Immature natural killer cell (primary cell): Measurements from ENCODE around the gene CADPS. TPM values are rescaled to one million over a fixed set of nuclear protein-coding genes. Genes with fewer than 3 reads are reported as not detected.

Experiments
- DNase-seq, 3 donors: peaks; one replicate each; pipeline ENCODE4 v3.0.0; 2022; ENCODE audit warnings: mixed read lengths in 1 of 3
- H3K27ac Mint-ChIP-seq, 6 donors: one replicate each; pipeline ENCODE4 v1.8.0; 2020; ENCODE audit warnings: mixed read lengths in 6 of 6, mild to moderate bottlenecking in 5 of 6, inconsistent platforms in 4 of 6, moderate library complexity in 3 of 6
- H3K27me3 Mint-ChIP-seq, 3 donors: one replicate each; pipeline ENCODE4 v1.8.0; 2020 to 2021; ENCODE audit warnings: low read depth in 3 of 3, mild to moderate bottlenecking in 3 of 3, mixed read lengths in 3 of 3, moderate library complexity in 3 of 3, inconsistent platforms in 1 of 3
- H3K36me3 Mint-ChIP-seq, 3 donors: one replicate each; pipeline ENCODE4 v1.8.0; 2020; ENCODE audit warnings: mixed read lengths in 3 of 3, inconsistent platforms in 2 of 3, mild to moderate bottlenecking in 2 of 3
- H3K4me1 Mint-ChIP-seq, 2 donors: one replicate each; pipeline ENCODE4 v1.8.0; 2020; ENCODE audit warnings: inconsistent platforms in 2 of 2, mild to moderate bottlenecking in 2 of 2, mixed read lengths in 2 of 2, moderate library complexity in 1 of 2
- H3K4me3 Mint-ChIP-seq, 5 donors: one replicate each; pipeline ENCODE4 v1.8.0; 2020; ENCODE audit warnings: mild to moderate bottlenecking in 5 of 5, mixed read lengths in 5 of 5, inconsistent platforms in 3 of 5, moderate library complexity in 3 of 5
- H3K9me3 Mint-ChIP-seq, 6 donors: one replicate each; pipeline ENCODE4 v1.8.0; 2020; ENCODE audit warnings: mild to moderate bottlenecking in 6 of 6, mixed read lengths in 6 of 6, inconsistent platforms in 4 of 6, moderate library complexity in 3 of 6
- polyA plus RNA-seq, 3 donors: library from polyadenylated mRNA; unstranded; fragments of 300-500 nt; fragmentation: Illumina TruSeq; gene quantifications; one replicate each; pipeline ENCODE4 v1.2.3, GENCODE V29; 2021

CADPS gene
- polyA plus RNA-seq, 3 donors from 2014 or later, result not detected

GRCh38 chr3:62670351-62670750 is 204.9 kb downstream of the CADPS start:
- no peak overlapping the region for H3K4me3 Mint-ChIP-seq
- peaks cover 0 to 9% (median 1%) of the 10 kb centered on the region in 6 donors for H3K9me3 Mint-ChIP-seq
- H3K27ac Mint-ChIP-seq, result no peak overlapping the region
- H3K4me1 Mint-ChIP-seq, result no peaks in the 10 kb centered on the region
- no peak for DNase-seq
- H3K27me3 Mint-ChIP-seq, result peaks cover 0 to 2% (median 0%) of the 10 kb centered on the region in 3 donors
- H3K36me3 Mint-ChIP-seq, result peaks cover 0 to 3% (median 0%) of the 10 kb centered on the region in 3 donors

- H3K9me3 Mint-ChIP-seq, result peaks cover 0 to 9% (median 1%) of the 10 kb centered on the region in 6 donors
- no peaks in the 10 kb centered on the region for H3K4me1 Mint-ChIP-seq
- peaks cover 0 to 3% (median 0%) of the 10 kb centered on the region in 3 donors for H3K36me3 Mint-ChIP-seq
- no peak for DNase-seq
- H3K4me3 Mint-ChIP-seq, result no peak overlapping the region
- H3K27me3 Mint-ChIP-seq, result peaks cover 0 to 2% (median 0%) of the 10 kb centered on the region in 3 donors
- H3K27ac Mint-ChIP-seq, result no peak overlapping the region
Measured at GRCh38 chr3:62669161-62669560, 206.1 kb downstream of the CADPS start.

GRCh38 chr3:62667714-62668113 is 207.5 kb downstream of the CADPS start:
- DNase-seq, result no peak
- H3K9me3 Mint-ChIP-seq, result peaks cover 0 to 9% (median 1%) of the 10 kb centered on the region in 6 donors
- H3K27ac Mint-ChIP-seq, result no peak overlapping the region
- no peak overlapping the region for H3K4me3 Mint-ChIP-seq
- no peaks in the 10 kb centered on the region for H3K4me1 Mint-ChIP-seq
- H3K27me3 Mint-ChIP-seq, result peaks cover 0 to 2% (median 0%) of the 10 kb centered on the region in 3 donors
- H3K36me3 Mint-ChIP-seq, result peaks cover 0 to 3% (median 0%) of the 10 kb centered on the region in 3 donors

- DNase-seq, result no peak
- Mint-ChIP-seq H3K27ac (no peak overlapping the region), H3K36me3 (no peaks in the 10 kb centered on the region), H3K4me1 (no peaks in the 10 kb centered on the region), H3K9me3 (peaks cover 0 to 5% (median 3%) of the 10 kb centered on the region in 6 donors), H3K4me3 (no peak overlapping the region), H3K27me3 (peaks cover 0 to 2% (median 0%) of the 10 kb centered on the region in 3 donors)
Measured at GRCh38 chr3:62665627-62666437, 209.4 kb downstream of the CADPS start.

- H3K36me3 Mint-ChIP-seq, result no peaks in the 10 kb centered on the region
Measured at GRCh38 chr3:62662677-62663076, 212.5 kb downstream of the CADPS start.

GRCh38 chr3:62659660-62660059 is 215.6 kb downstream of the CADPS start:
- Mint-ChIP-seq H3K4me1 (no peaks in the 10 kb centered on the region), H3K9me3 (peaks cover 0 to 5% (median under 1%) of the 10 kb centered on the region in 6 donors), H3K36me3 (no peaks in the 10 kb centered on the region), H3K27me3 (no peaks in the 10 kb centered on the region), H3K4me3 (no peak overlapping the region), H3K27ac (no peak overlapping the region)
- no peak for DNase-seq

More at GRCh38 chr3:62662677-62663076, 212.5 kb downstream of the CADPS start:
- H3K27ac Mint-ChIP-seq, result no peak overlapping the region
- no peak for DNase-seq
- H3K4me3 Mint-ChIP-seq, result no peak overlapping the region
- no peaks in the 10 kb centered on the region for H3K27me3 Mint-ChIP-seq
- H3K9me3 Mint-ChIP-seq, result peaks cover 0 to 5% (median 0%) of the 10 kb centered on the region in 6 donors
- H3K4me1 Mint-ChIP-seq, result no peaks in the 10 kb centered on the region

GRCh38 chr3:62655691-62656063 is 219.5 kb downstream of the CADPS start:
- no peak overlapping the region for H3K27ac Mint-ChIP-seq
- no peak for DNase-seq
- no peak overlapping the region for H3K4me3 Mint-ChIP-seq
- no peaks in the 10 kb centered on the region for H3K4me1 Mint-ChIP-seq
- H3K9me3 Mint-ChIP-seq, result peaks cover 0 to 9% (median 1%) of the 10 kb centered on the region in 6 donors
- no peaks in the 10 kb centered on the region for H3K36me3 Mint-ChIP-seq
- no peaks in the 10 kb centered on the region for H3K27me3 Mint-ChIP-seq

GRCh38 chr3:62655056-62655690 is 220.0 kb downstream of the CADPS start:
- Mint-ChIP-seq H3K4me1 (no peaks in the 10 kb centered on the region), H3K27me3 (no peaks in the 10 kb centered on the region), H3K4me3 (no peak overlapping the region), H3K27ac (no peak overlapping the region), H3K9me3 (peaks cover 0 to 9% (median 1%) of the 10 kb centered on the region in 6 donors), H3K36me3 (no peaks in the 10 kb centered on the region)
- no peak for DNase-seq

GRCh38 chr3:62653796-62654195 is 221.4 kb downstream of the CADPS start:
- H3K27ac Mint-ChIP-seq, result no peak overlapping the region
- H3K9me3 Mint-ChIP-seq, result peaks cover 0 to 9% (median 1%) of the 10 kb centered on the region in 6 donors
- H3K4me1 Mint-ChIP-seq, result no peaks in the 10 kb centered on the region
- DNase-seq, result no peak
- H3K36me3 Mint-ChIP-seq, result no peaks in the 10 kb centered on the region
- no peaks in the 10 kb centered on the region for H3K27me3 Mint-ChIP-seq
- no peak overlapping the region for H3K4me3 Mint-ChIP-seq

- no peak for DNase-seq
- no peak overlapping the region for H3K4me3 Mint-ChIP-seq
- H3K4me1 Mint-ChIP-seq, result no peaks in the 10 kb centered on the region
- H3K27ac Mint-ChIP-seq, result no peak overlapping the region
- no peaks in the 10 kb centered on the region for H3K27me3 Mint-ChIP-seq
- no peaks in the 10 kb centered on the region for H3K36me3 Mint-ChIP-seq
- peaks cover 0 to 14% (median 2%) of the 10 kb centered on the region in 6 donors for H3K9me3 Mint-ChIP-seq
Measured at GRCh38 chr3:62647711-62648110, 227.5 kb downstream of the CADPS start.

GRCh38 chr3:62644493-62644892 is 230.7 kb downstream of the CADPS start:
- no peak overlapping the region for H3K4me3 Mint-ChIP-seq
- H3K36me3 Mint-ChIP-seq, result no peaks in the 10 kb centered on the region
- no peak overlapping the region for H3K27ac Mint-ChIP-seq
- peaks cover 0 to 24% (median 3%) of the 10 kb centered on the region in 6 donors for H3K9me3 Mint-ChIP-seq
- H3K4me1 Mint-ChIP-seq, result no peaks in the 10 kb centered on the region
- peaks cover 0 to 2% (median 0%) of the 10 kb centered on the region in 3 donors for H3K27me3 Mint-ChIP-seq
- DNase-seq, result no peak

- Mint-ChIP-seq H3K27ac (no peak overlapping the region), H3K36me3 (peaks cover 0 to 2% (median 0%) of the 10 kb centered on the region in 3 donors), H3K27me3 (peaks cover 0 to 2% (median 2%) of the 10 kb centered on the region in 3 donors), H3K4me1 (no peaks in the 10 kb centered on the region), H3K4me3 (no peak overlapping the region), H3K9me3 (peaks cover 0 to 14% (median 4%) of the 10 kb centered on the region in 6 donors)
- no peak for DNase-seq
Measured at GRCh38 chr3:62638316-62638715, 236.9 kb downstream of the CADPS start.

GRCh38 chr3:62636235-62636826 is 238.9 kb downstream of the CADPS start:
- peaks cover 0 to 11% (median 1%) of the 10 kb centered on the region in 6 donors for H3K9me3 Mint-ChIP-seq
- no peak overlapping the region for H3K27ac Mint-ChIP-seq
- H3K36me3 Mint-ChIP-seq, result peaks cover 0 to 3% (median 0%) of the 10 kb centered on the region in 3 donors
- no peak for DNase-seq
- H3K4me3 Mint-ChIP-seq, result no peak overlapping the region
- no peaks in the 10 kb centered on the region for H3K4me1 Mint-ChIP-seq
- peaks cover 0 to 2% (median 2%) of the 10 kb centered on the region in 3 donors for H3K27me3 Mint-ChIP-seq
